ENCODE measurements around the gene LRWD1.
"Not testable (repeated sequence)": the region's sequence is repeated elsewhere in the genome, so short reads cannot be mapped to it uniquely, and the experiment has no call there.

LRWD1 gene

DNA sequence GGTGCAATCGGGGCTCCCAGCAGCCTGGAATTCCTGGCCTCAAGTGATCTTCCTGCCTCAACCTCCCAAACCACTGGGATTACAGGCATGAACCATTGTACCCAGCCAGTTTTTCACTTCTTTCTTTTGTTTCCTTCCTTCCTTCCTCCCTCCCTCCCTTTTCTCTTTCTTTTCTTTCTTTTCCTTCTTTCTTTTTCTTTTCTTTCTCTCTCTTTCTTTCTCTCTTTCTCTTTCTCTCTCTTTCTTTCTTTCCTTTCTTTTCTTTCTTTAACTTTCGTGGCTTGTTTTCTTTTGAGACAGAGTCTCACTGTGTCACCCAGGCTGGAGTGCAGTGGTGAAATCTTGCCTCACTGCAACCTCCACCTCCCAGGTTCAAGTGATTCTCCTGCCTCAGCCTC lies 19.1 kb upstream of the LRWD1 start:
- Histone ChIP-seq H3K9me3 (ENCODE audit: control insufficient read depth in 1 of 2, low read length in 2 of 2) (no peaks in the 10 kb centered on the region), H3K4me1 (ENCODE audit: control insufficient read depth in 1 of 2, insufficient read depth in 2 of 2, low read length in 2 of 2) (no peaks in the 10 kb centered on the region), H3K27me3 (ENCODE audit: low read depth, low read length) (no peaks in the 10 kb centered on the region), H3K27ac (ENCODE audit: low read length) (no peak overlapping the region), H3K36me3 (ENCODE audit: control insufficient read depth in 1 of 2, insufficient read depth in 2 of 2, low read length in 2 of 2) (peaks cover 4 to 24% of the 10 kb centered on the region in 2 donors), H3K4me3 (ENCODE audit: low read depth in 1 of 2, low read length in 2 of 2) (no peak overlapping the region)

- H3K36me3 ChIP-seq (ENCODE audit: control insufficient read depth in 1 of 2, insufficient read depth in 2 of 2, low read length in 2 of 2), result peaks cover 4 to 23% of the 10 kb centered on the region in 2 donors
- no peak overlapping the region for H3K27ac ChIP-seq (ENCODE audit: low read length)
- no peak overlapping the region for H3K4me3 ChIP-seq (ENCODE audit: low read depth in 1 of 2, low read length in 2 of 2)
- no peaks in the 10 kb centered on the region for H3K9me3 ChIP-seq (ENCODE audit: control insufficient read depth in 1 of 2, low read length in 2 of 2)
- no peaks in the 10 kb centered on the region for H3K4me1 ChIP-seq (ENCODE audit: control insufficient read depth in 1 of 2, insufficient read depth in 2 of 2, low read length in 2 of 2)
- H3K27me3 ChIP-seq (ENCODE audit: low read depth, low read length), result no peaks in the 10 kb centered on the region
Measured at GRCh38 chr7:102446387-102447156, 18.2 kb upstream of the LRWD1 start.

GRCh38 chr7:102447311-102447710 lies 17.5 kb upstream of the LRWD1 start:
- Histone ChIP-seq H3K27ac (ENCODE audit: low read length) (no peak overlapping the region), H3K27me3 (ENCODE audit: low read depth, low read length) (no peaks in the 10 kb centered on the region), H3K9me3 (ENCODE audit: control insufficient read depth in 1 of 2, low read length in 2 of 2) (no peaks in the 10 kb centered on the region), H3K4me3 (ENCODE audit: low read depth in 1 of 2, low read length in 2 of 2) (no peak overlapping the region), H3K36me3 (ENCODE audit: control insufficient read depth in 1 of 2, insufficient read depth in 2 of 2, low read length in 2 of 2) (peaks cover 4 to 19% of the 10 kb centered on the region in 2 donors), H3K4me1 (ENCODE audit: control insufficient read depth in 1 of 2, insufficient read depth in 2 of 2, low read length in 2 of 2) (no peaks in the 10 kb centered on the region)

DNA sequence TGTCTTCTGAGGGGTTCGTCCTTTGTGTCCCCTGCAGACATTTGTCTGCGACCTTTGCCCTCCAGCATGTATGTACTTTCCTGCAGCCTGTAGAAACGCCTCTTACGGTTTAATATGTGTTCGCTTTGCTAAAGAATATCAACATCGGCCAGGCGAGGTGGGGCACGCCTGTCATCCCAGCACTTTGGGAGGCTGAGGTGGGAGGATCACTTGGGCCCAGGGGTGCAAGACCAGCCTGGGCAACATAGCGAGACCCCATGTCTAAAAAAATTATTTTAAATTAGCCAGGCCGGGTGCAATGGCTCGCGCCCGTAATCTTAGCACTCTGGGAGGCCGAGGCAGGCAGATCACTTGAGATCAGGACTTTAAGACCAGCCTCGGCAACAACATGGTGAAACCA lies 15.6 kb upstream of the LRWD1 start:
- Histone ChIP-seq H3K4me1 (ENCODE audit: control insufficient read depth in 1 of 2, insufficient read depth in 2 of 2, low read length in 2 of 2) (no peaks in the 10 kb centered on the region), H3K36me3 (ENCODE audit: control insufficient read depth in 1 of 2, insufficient read depth in 2 of 2, low read length in 2 of 2) (peaks cover 4 to 19% of the 10 kb centered on the region in 2 donors), H3K9me3 (ENCODE audit: control insufficient read depth in 1 of 2, low read length in 2 of 2) (no peaks in the 10 kb centered on the region), H3K4me3 (ENCODE audit: low read depth in 1 of 2, low read length in 2 of 2) (no peak overlapping the region), H3K27me3 (ENCODE audit: low read depth, low read length) (no peaks in the 10 kb centered on the region), H3K27ac (ENCODE audit: low read length) (no peak overlapping the region)

DNA sequence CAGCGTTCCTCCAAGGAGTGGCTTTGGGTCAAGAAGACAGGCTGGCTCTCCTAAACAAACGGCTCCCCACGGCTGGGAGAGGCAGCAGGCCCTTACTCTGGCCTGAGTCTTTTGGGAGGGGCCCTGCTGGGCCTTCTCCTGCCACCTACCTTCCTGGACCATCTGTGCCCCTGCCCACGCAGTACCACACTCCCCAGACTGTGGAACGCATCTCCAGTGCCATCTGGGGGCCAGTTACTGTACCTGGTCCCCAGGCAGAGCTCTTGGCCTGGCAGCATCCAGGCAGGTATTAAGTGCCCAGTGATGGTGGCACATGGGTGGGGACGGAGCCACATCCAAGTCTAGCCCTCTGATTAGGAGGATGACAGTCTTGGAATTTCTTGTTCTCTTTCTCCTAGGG lies 14.5 kb upstream of the LRWD1 start:
- no peak overlapping the region for H3K4me3 ChIP-seq (ENCODE audit: low read depth in 1 of 2, low read length in 2 of 2)
- H3K27ac ChIP-seq (ENCODE audit: low read length), result no peak overlapping the region
- H3K27me3 ChIP-seq (ENCODE audit: low read depth, low read length), result no peaks in the 10 kb centered on the region
- H3K36me3 ChIP-seq (ENCODE audit: control insufficient read depth in 1 of 2, insufficient read depth in 2 of 2, low read length in 2 of 2), result peaks cover 4 to 19% of the 10 kb centered on the region in 2 donors
- no peaks in the 10 kb centered on the region for H3K4me1 ChIP-seq (ENCODE audit: control insufficient read depth in 1 of 2, insufficient read depth in 2 of 2, low read length in 2 of 2)
- H3K9me3 ChIP-seq (ENCODE audit: control insufficient read depth in 1 of 2, low read length in 2 of 2), result no peaks in the 10 kb centered on the region

GRCh38 chr7:102451371-102452054 lies 13.3 kb upstream of the LRWD1 start:
- H3K27ac ChIP-seq (ENCODE audit: low read length), result no peak overlapping the region
- H3K27me3 ChIP-seq (ENCODE audit: low read depth, low read length), result no peaks in the 10 kb centered on the region
- no peak overlapping the region for H3K4me3 ChIP-seq (ENCODE audit: low read depth in 1 of 2, low read length in 2 of 2)
- H3K36me3 ChIP-seq (ENCODE audit: control insufficient read depth in 1 of 2, insufficient read depth in 2 of 2, low read length in 2 of 2), result peaks cover 4 to 28% of the 10 kb centered on the region in 2 donors
- no peaks in the 10 kb centered on the region for H3K9me3 ChIP-seq (ENCODE audit: control insufficient read depth in 1 of 2, low read length in 2 of 2)
- H3K4me1 ChIP-seq (ENCODE audit: control insufficient read depth in 1 of 2, insufficient read depth in 2 of 2, low read length in 2 of 2), result no peaks in the 10 kb centered on the region

DNA sequence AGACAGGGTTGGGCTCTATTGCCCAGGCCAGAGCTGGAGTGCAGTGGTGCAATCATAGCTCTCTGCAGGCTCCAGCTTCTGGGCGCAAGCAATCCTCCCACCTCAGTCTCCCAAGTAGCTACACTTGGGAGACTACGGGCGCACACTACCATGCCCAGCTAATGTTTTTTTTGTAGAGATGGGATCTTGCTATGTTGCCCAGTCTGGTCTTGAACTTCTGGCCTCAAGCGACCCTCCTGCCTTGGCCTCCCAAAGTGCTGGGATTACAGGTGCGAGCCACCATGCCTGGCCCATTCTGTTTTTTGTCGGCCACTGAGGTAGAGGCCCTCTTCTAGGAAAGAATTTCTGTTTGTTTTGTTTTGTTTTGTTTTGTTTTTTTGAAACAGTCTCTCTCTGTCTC lies 12.3 kb upstream of the LRWD1 start:
- Histone ChIP-seq H3K27ac (ENCODE audit: low read length) (no peak overlapping the region), H3K4me1 (ENCODE audit: control insufficient read depth in 1 of 2, insufficient read depth in 2 of 2, low read length in 2 of 2) (no peaks in the 10 kb centered on the region), H3K27me3 (ENCODE audit: low read depth, low read length) (no peaks in the 10 kb centered on the region)

DNA sequence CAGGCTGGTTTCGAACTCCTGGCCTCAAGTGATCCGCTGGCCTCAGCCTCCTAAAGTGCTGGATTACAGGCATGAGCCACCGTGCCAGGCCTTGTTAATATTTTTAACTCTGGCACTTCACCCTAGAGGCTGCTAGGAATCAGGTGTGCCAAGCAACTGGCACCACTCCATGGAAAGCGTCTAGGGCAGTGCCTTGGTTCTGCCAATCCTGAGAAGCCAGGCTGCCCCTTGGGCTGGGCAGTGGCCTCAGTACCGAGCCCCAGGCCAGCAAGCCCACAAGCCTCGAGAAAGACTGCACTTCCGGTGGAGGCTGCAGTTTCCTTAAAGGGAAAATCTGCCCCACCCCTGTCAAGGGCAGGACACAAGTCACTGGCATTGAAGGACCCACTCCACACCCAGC lies 11.5 kb upstream of the LRWD1 start:
- Histone ChIP-seq H3K27ac (ENCODE audit: low read length) (no peak overlapping the region), H3K9me3 (ENCODE audit: control insufficient read depth in 1 of 2, low read length in 2 of 2) (no peaks in the 10 kb centered on the region), H3K27me3 (ENCODE audit: low read depth, low read length) (no peaks in the 10 kb centered on the region), H3K4me3 (ENCODE audit: low read depth in 1 of 2, low read length in 2 of 2) (no peak overlapping the region), H3K4me1 (ENCODE audit: control insufficient read depth in 1 of 2, insufficient read depth in 2 of 2, low read length in 2 of 2) (no peaks in the 10 kb centered on the region), H3K36me3 (ENCODE audit: control insufficient read depth in 1 of 2, insufficient read depth in 2 of 2, low read length in 2 of 2) (peaks cover 4 to 25% of the 10 kb centered on the region in 2 donors)

More for the DNA sequence above, 12.3 kb upstream of the LRWD1 start:
- Histone ChIP-seq H3K9me3 (ENCODE audit: control insufficient read depth in 1 of 2, low read length in 2 of 2) (no peaks in the 10 kb centered on the region), H3K4me3 (ENCODE audit: low read depth in 1 of 2, low read length in 2 of 2) (no peak overlapping the region), H3K36me3 (ENCODE audit: control insufficient read depth in 1 of 2, insufficient read depth in 2 of 2, low read length in 2 of 2) (peaks cover 4 to 24% of the 10 kb centered on the region in 2 donors)

- H3K4me3 ChIP-seq (ENCODE audit: low read depth in 1 of 2, low read length in 2 of 2), result no peak overlapping the region
- H3K36me3 ChIP-seq (ENCODE audit: control insufficient read depth in 1 of 2, insufficient read depth in 2 of 2, low read length in 2 of 2), result peaks cover 4 to 37% of the 10 kb centered on the region in 2 donors
- H3K9me3 ChIP-seq (ENCODE audit: control insufficient read depth in 1 of 2, low read length in 2 of 2), result no peaks in the 10 kb centered on the region
- no peaks in the 10 kb centered on the region for H3K27me3 ChIP-seq (ENCODE audit: low read depth, low read length)
- H3K27ac ChIP-seq (ENCODE audit: low read length), result no peak overlapping the region
- no peaks in the 10 kb centered on the region for H3K4me1 ChIP-seq (ENCODE audit: control insufficient read depth in 1 of 2, insufficient read depth in 2 of 2, low read length in 2 of 2)
Measured at GRCh38 chr7:102454468-102454867, 10.3 kb upstream of the LRWD1 start.

DNA sequence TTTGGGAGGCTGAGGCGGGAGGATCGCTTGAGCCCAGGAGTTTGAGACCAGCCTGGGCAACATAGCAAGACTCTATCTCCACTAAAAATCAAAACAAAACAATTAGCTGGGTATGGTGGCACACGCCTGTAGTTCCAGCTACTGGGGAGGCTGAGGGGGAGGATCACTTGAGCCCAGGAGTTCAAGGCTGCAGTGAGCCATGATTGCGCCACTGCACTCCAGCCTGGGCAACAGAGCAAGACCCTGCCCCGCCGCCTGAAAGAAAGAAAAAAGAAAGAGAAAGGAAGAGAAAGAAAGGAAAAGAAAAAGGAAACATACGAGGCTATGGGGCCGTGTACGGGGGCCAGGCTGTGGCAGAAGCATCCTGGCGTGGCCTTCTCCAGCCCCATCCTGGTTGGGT lies 9.9 kb upstream of the LRWD1 start:
- H3K27me3 ChIP-seq (ENCODE audit: low read depth, low read length); H3K4me3 ChIP-seq (ENCODE audit: low read depth in 1 of 2, low read length in 2 of 2); H3K4me1 ChIP-seq (ENCODE audit: control insufficient read depth in 1 of 2, insufficient read depth in 2 of 2, low read length in 2 of 2); H3K9me3 ChIP-seq (ENCODE audit: control insufficient read depth in 1 of 2, low read length in 2 of 2); H3K27ac ChIP-seq (ENCODE audit: low read length): not testable (repeated sequence)
- peaks cover 4 to 39% of the 10 kb centered on the region in 2 donors for H3K36me3 ChIP-seq (ENCODE audit: control insufficient read depth in 1 of 2, insufficient read depth in 2 of 2, low read length in 2 of 2)

DNA sequence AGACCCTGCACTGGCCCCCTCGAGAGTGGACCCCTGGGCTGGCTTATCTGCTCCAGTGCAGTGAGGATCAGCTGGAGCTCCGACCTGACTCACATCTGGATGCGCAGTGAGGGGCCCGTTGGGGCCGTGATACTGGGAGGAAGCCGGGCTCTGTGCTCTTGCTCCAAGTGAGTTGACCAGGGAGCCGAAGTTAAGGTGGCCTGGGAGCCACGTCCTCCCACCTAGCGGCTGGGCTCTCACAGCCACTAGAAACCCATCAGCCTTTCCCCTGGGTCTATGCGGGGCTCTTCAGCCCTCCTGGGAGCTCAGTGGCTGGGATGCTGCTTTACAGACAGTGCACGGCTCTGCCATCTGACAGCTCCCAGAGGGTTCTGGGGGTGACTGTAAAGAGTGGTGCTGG lies 9.2 kb upstream of the LRWD1 start:
- Histone ChIP-seq H3K9me3 (ENCODE audit: control insufficient read depth in 1 of 2, low read length in 2 of 2) (no peaks in the 10 kb centered on the region), H3K36me3 (ENCODE audit: control insufficient read depth in 1 of 2, insufficient read depth in 2 of 2, low read length in 2 of 2) (peaks cover 4 to 39% of the 10 kb centered on the region in 2 donors), H3K4me3 (ENCODE audit: low read depth in 1 of 2, low read length in 2 of 2) (no peak overlapping the region), H3K27me3 (ENCODE audit: low read depth, low read length) (no peaks in the 10 kb centered on the region), H3K27ac (ENCODE audit: low read length) (no peak overlapping the region), H3K4me1 (ENCODE audit: control insufficient read depth in 1 of 2, insufficient read depth in 2 of 2, low read length in 2 of 2) (no peaks in the 10 kb centered on the region)

All from muscle layer of duodenum (tissue), 2 donors.